K562 (cell line): ENCODE data around the gene DOP1A. TPM values are rescaled to one million over a fixed set of nuclear protein-coding genes. Genes with fewer than 3 reads are reported as not detected.

Source experiments
- CCNT2 ChIP-seq: IDR thresholded peaks from 2 replicates; pipeline ENCODE4 v1.6.1; 2011; ENCODE audit warnings: borderline replicate concordance, low read depth, mild to moderate bottlenecking, moderate library complexity, mixed read lengths, low read length; ENCODE audit not compliant: insufficient read length; ENCODE audit errors: extremely low read depth
- CLOCK ChIP-seq: fragments of 250-450 bp; sonication (Bioruptor Pico); IDR thresholded peaks from 2 replicates; pipeline ENCODE4 v1.4.0; 2020; ENCODE audit warnings: mild to moderate bottlenecking, moderate library complexity, borderline replicate concordance
- HIVEP1 ChIP-seq: fragments of 250-450 bp; sonication (Bioruptor Pico); IDR thresholded peaks from 2 replicates; pipeline ENCODE4 v1.4.0; 2020; ENCODE audit warnings: mild to moderate bottlenecking
- MTA3 ChIP-seq: fragments of 450-650 bp; formaldehyde crosslinking; IDR thresholded peaks from 2 replicates; pipeline ENCODE4 v1.6.1; 2017; ENCODE audit warnings: mild to moderate bottlenecking, borderline replicate concordance
- NR2C1 ChIP-seq, 2 experiments: fragments of 450-650 bp; IDR thresholded peaks; 2 replicates each; pipeline ENCODE4 v1.6.1; 2017; ENCODE audit warnings: mild to moderate bottlenecking in 2 of 2, antibody characterized with exemption in 1 of 2, inconsistent platforms in 1 of 2, missing compliant biosample characterization in 1 of 2, missing genetic modification characterization in 1 of 2
- NR3C1 ChIP-seq: sonication (generic); formaldehyde crosslinking; IDR thresholded peaks from 2 replicates; pipeline ENCODE4 v1.8.1; 2022; ENCODE audit warnings: missing genetic modification reagents
- PHB ChIP-seq: fragments of 250-450 bp; sonication (Bioruptor Pico); IDR thresholded peaks from 2 replicates; pipeline ENCODE4 v1.5.0; 2021
- POLR2AphosphoS5 ChIP-seq: IDR thresholded peaks from 2 replicates; pipeline ENCODE4 v1.6.1; 2011; ENCODE audit warnings: mild to moderate bottlenecking, low read depth, low read length, moderate library complexity; ENCODE audit not compliant: control insufficient read depth, insufficient read depth
- SOX6 ChIP-seq: fragments of 450-650 bp; IDR thresholded peaks from 2 replicates; pipeline ENCODE4 v1.6.1; 2014; ENCODE audit warnings: mild to moderate bottlenecking
- TGIF2 ChIP-seq: sonication (generic); formaldehyde crosslinking; IDR thresholded peaks from 2 replicates; pipeline ENCODE4 v1.8.1; 2022; ENCODE audit warnings: mild to moderate bottlenecking, missing genetic modification reagents, moderate library complexity
- XRCC5 ChIP-seq: fragments of 200-400 bp; formaldehyde crosslinking; IDR thresholded peaks from 2 replicates; pipeline ENCODE4 v1.6.1; 2017; ENCODE audit warnings: low read depth, mild to moderate bottlenecking, low read length
- ZBTB33 ChIP-seq: sonication (generic); formaldehyde crosslinking; IDR thresholded peaks from 2 replicates; pipeline ENCODE4 v1.8.1; 2023; ENCODE audit warnings: mild to moderate bottlenecking, missing genetic modification reagents
- ZNF41 ChIP-seq: fragments of 250-450 bp; sonication (Bioruptor Pico); conservative IDR thresholded peaks from 2 replicates; pipeline ENCODE4 v1.4.0; 2020; ENCODE audit warnings: mild to moderate bottlenecking
- ZNF592 ChIP-seq: fragments of 450-650 bp; IDR thresholded peaks from 2 replicates; pipeline ENCODE4 v1.6.1; 2017; ENCODE audit warnings: antibody characterized with exemption, mild to moderate bottlenecking
- polyA plus RNA-seq, 8 experiments: library from polyadenylated mRNA; depleted of rRNA in 4 of 8; stranded (reverse) in 5 of 8; unstranded in 3 of 8; fragments of >200 nt; fragmentation: Nextera tagmentation in 2 of 8; fragmentation: Illumina TruSeq in 1 of 8; extraction: Ambion mirVana in 2 of 8; extraction: Trizol in 1 of 8; gene quantifications; 2 replicates each; pipeline versions ENCODE4 v1.2.1 to v1.2.3, GENCODE V29; 2011 to 2014; ENCODE audit warnings: inconsistent platforms in 1 of 8, missing spikeins in 1 of 8
- total RNA-seq, 7 experiments: library from RNA; depleted of rRNA in 6 of 7; stranded (reverse); fragments of >200 nt in 6 of 7; fragmentation: Illumina TruSeq in 2 of 7; extraction: Trizol in 2 of 7; gene quantifications; 2 replicates each; pipeline versions ENCODE4 v1.2.1 to v1.2.3, GENCODE V29; 2011 to 2021; ENCODE audit warnings: low replicate concordance in 1 of 7
- TF ChIP-seq, protein P1 (sequence below): fragments of 450-650 bp; IDR thresholded peaks from 2 replicates; pipeline ENCODE4 v1.6.1; 2016; ENCODE audit warnings: low read depth, mild to moderate bottlenecking, moderate library complexity

DOP1A gene
- total and polyA plus RNA-seq, 9 of the 15 experiments (the other 6 are each of a cell fraction or from before 2014, with no cell fraction given): 0.75 to 10.5 (median 4.4) TPM

DNA sequence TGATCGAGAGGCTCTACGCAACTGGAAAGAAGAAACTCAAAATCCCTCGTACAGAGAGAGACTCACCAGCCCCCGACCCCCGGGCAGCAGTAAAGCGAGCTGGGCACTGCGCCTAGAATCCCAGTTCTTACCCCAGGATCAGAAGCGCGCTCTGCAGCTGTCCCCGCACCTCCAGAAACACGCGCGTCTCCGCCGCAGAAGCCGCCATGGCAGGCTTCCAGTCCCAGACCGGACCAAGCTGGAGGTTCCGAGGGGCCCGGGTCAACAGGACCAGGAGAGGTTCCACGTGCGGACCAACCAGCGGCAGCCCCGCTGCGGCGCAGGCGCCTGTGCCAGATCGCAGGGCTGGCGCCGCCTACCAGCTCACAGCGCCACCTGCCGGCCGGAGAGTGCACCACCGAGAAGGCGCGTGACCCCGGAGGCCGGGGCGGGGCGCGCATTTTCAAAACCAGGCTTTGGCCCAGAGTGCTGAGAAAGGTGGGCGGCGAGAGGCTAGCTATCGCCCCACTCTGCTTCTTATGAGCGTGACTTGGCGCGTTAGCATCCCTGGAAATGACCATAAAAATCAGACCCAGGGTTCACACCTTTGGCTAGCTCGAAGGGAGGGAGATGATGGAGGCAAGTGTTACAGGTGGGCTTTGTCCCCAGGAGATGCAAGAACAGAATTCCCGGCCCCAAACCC is 1.8 kb upstream of the DOP1A start, which contains the start of gene UBE3D (continued):
- TF ChIP-seq CLOCK (CRISPR knock-in tag) (peak; percentile 41; the same call in 1 of the 2 replicates), CCNT2 (peak; percentile 76), PHB (CRISPR knock-in tag) (no peak), XRCC5 (peak; percentile 85; the same call in 1 of the 2 replicates), ZNF592 (peak; percentile 67), ZBTB33 (CRISPR knock-in tag) (peak; percentile 69), SOX6 (peak; percentile 61; the same call in 1 of the 2 replicates), POLR2AphosphoS5 (peak; percentile 56; the same call in 1 of the 2 replicates), ZNF41 (CRISPR knock-in tag) (no peak), NR2C1 (IDR thresholded peaks at IDR 0.05) (no peak), NR2C1 (tag; IDR thresholded peaks at IDR 0.05) (peak; percentile 72; the same call in 1 of the 2 replicates), HIVEP1 (0 out of 2 replicates have a peak, but pooled peaks have one; percentile 56), MTA3 (peak; percentile 75; the same call in 1 of the 2 replicates), NR3C1 (no peak), TGIF2 (CRISPR knock-in tag) (peak; percentile 54; the same call in 1 of the 2 replicates)
- TF ChIP-seq, protein P1, sequence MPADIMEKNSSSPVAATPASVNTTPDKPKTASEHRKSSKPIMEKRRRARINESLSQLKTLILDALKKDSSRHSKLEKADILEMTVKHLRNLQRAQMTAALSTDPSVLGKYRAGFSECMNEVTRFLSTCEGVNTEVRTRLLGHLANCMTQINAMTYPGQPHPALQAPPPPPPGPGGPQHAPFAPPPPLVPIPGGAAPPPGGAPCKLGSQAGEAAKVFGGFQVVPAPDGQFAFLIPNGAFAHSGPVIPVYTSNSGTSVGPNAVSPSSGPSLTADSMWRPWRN: no peak
